K562 (cell line): ENCODE results near the gene CRYBG2. TPM values are rescaled to one million over a fixed set of nuclear protein-coding genes. Genes with fewer than 3 reads are reported as not detected.

Experiments
- ATF7 ChIP-seq: fragments of 450-650 bp; IDR thresholded peaks from 2 replicates; pipeline ENCODE4 v1.7.1; 2014; ENCODE audit warnings: mild to moderate bottlenecking, moderate library complexity
- DEAF1 ChIP-seq: fragments of 450-650 bp; formaldehyde crosslinking; IDR thresholded peaks from 2 replicates; pipeline ENCODE4 v1.4.0; 2020; ENCODE audit warnings: mild to moderate bottlenecking, moderate library complexity
- DNMT1 ChIP-seq: fragments of 450-650 bp; IDR thresholded peaks from 2 replicates; pipeline ENCODE4 v1.6.1; 2016; ENCODE audit warnings: antibody characterized with exemption, mild to moderate bottlenecking
- ETS1 ChIP-seq: conservative IDR thresholded peaks from 2 replicates; pipeline ENCODE4 v1.6.1; 2011; ENCODE audit warnings: low read depth, mild to moderate bottlenecking, low read length; ENCODE audit not compliant: control insufficient read depth
- GTF2E2 ChIP-seq: fragments of 200-800 bp; sonication (Bioruptor generic); IDR thresholded peaks from 2 replicates; pipeline ENCODE4 v1.6.1; 2016; ENCODE audit warnings: missing genetic modification characterization, missing compliant biosample characterization
- KDM2B ChIP-seq: fragments of 250-450 bp; sonication (Bioruptor Pico); IDR thresholded peaks from 2 replicates; pipeline ENCODE4 v1.8.0; 2021; ENCODE audit warnings: mild to moderate bottlenecking, moderate library complexity
- KDM4B ChIP-seq, 2 experiments: fragments of 450-650 bp in 1 of 2; sonication (generic) in 1 of 2; IDR thresholded peaks; 2 replicates each; pipeline ENCODE4 v1.6.1; 2016 to 2017; ENCODE audit warnings: borderline replicate concordance in 2 of 2, antibody characterized with exemption in 1 of 2, low read depth in 1 of 2, mild to moderate bottlenecking in 1 of 2
- MLLT1 ChIP-seq, 2 experiments: fragments of 450-650 bp; IDR thresholded peaks; 2 replicates each; pipeline ENCODE4 v1.6.1; 2016
- NEUROD1 ChIP-seq: fragments of 150-350 bp; IDR thresholded peaks from 2 replicates; pipeline ENCODE4 v1.6.1; 2014; ENCODE audit warnings: borderline replicate concordance, low read length, low read depth; ENCODE audit not compliant: partially characterized antibody
- NFIC ChIP-seq: fragments of 450-650 bp; IDR thresholded peaks from 2 replicates; pipeline ENCODE4 v1.6.1; 2017; ENCODE audit warnings: mild to moderate bottlenecking, inconsistent platforms
- NR2C1 ChIP-seq, 2 experiments: fragments of 450-650 bp; IDR thresholded peaks; 2 replicates each; pipeline ENCODE4 v1.6.1; 2017; ENCODE audit warnings: mild to moderate bottlenecking in 2 of 2, antibody characterized with exemption in 1 of 2, inconsistent platforms in 1 of 2, missing compliant biosample characterization in 1 of 2, missing genetic modification characterization in 1 of 2
- SAFB2 ChIP-seq: fragments of 200-400 bp; formaldehyde crosslinking; IDR thresholded peaks from 2 replicates; pipeline ENCODE4 v1.6.1; 2018; ENCODE audit warnings: borderline replicate concordance, low read length, low read depth, moderate library complexity; ENCODE audit not compliant: severe bottlenecking
- TAF15 ChIP-seq: fragments of 200-400 bp; formaldehyde crosslinking; IDR thresholded peaks from 2 replicates; pipeline ENCODE4 v1.6.1; 2017; ENCODE audit warnings: mild to moderate bottlenecking, low read depth, low read length, moderate library complexity
- TAF9B ChIP-seq: fragments of 450-650 bp; IDR thresholded peaks from 2 replicates; pipeline ENCODE4 v1.6.1; 2018; ENCODE audit warnings: mild to moderate bottlenecking; ENCODE audit not compliant: partially characterized antibody
- ZBTB7A ChIP-seq: IDR thresholded peaks from 2 replicates; pipeline ENCODE4 v1.6.1; 2011; ENCODE audit warnings: low read depth, mild to moderate bottlenecking, low read length, moderate library complexity, borderline replicate concordance; ENCODE audit not compliant: control insufficient read depth
- ZMIZ1 ChIP-seq, 2 experiments: fragments of 150-350 bp in 1 of 2; IDR thresholded peaks; 2 replicates each; pipeline ENCODE4 v1.6.1; 2012 to 2016; ENCODE audit warnings: low read depth in 2 of 2, low read length in 2 of 2, mild to moderate bottlenecking in 1 of 2, moderate library complexity in 1 of 2
- ZNF197 ChIP-seq: fragments of 200-800 bp; sonication (Bioruptor generic); IDR thresholded peaks from 2 replicates; pipeline ENCODE4 v1.6.1; 2016; ENCODE audit warnings: low read depth, missing genetic modification characterization, missing compliant biosample characterization
- ZNF830 ChIP-seq: fragments of 250-450 bp; sonication (Bioruptor Pico); IDR thresholded peaks from 2 replicates; pipeline ENCODE4 v1.5.0; 2021; ENCODE audit warnings: mild to moderate bottlenecking
- polyA plus RNA-seq, 8 experiments: library from polyadenylated mRNA; depleted of rRNA in 4 of 8; stranded (reverse) in 5 of 8; unstranded in 3 of 8; fragments of >200 nt; fragmentation: Nextera tagmentation in 2 of 8; fragmentation: Illumina TruSeq in 1 of 8; extraction: Ambion mirVana in 2 of 8; extraction: Trizol in 1 of 8; gene quantifications; 2 replicates each; pipeline versions ENCODE4 v1.2.1 to v1.2.3, GENCODE V29; 2011 to 2014; ENCODE audit warnings: inconsistent platforms in 1 of 8, missing spikeins in 1 of 8
- total RNA-seq, 7 experiments: library from RNA; depleted of rRNA in 6 of 7; stranded (reverse); fragments of >200 nt in 6 of 7; fragmentation: Illumina TruSeq in 2 of 7; extraction: Trizol in 2 of 7; gene quantifications; 2 replicates each; pipeline versions ENCODE4 v1.2.1 to v1.2.3, GENCODE V29; 2011 to 2021; ENCODE audit warnings: low replicate concordance in 1 of 7

CRYBG2 gene
- total and polyA plus RNA-seq, 9 of the 15 experiments (the other 6 are each of a cell fraction or from before 2014, with no cell fraction given): 0.39 to 8.5 (median 3.7) TPM

GRCh38 chr1:26280333-26281042 lies 73.4 kb downstream of the CRYBG2 start (continued):
- TF ChIP-seq DEAF1 (CRISPR knock-in tag) (no peak), SAFB2 (no peak), ZNF830 (CRISPR knock-in tag) (peak; percentile 49), NFIC (0 out of 2 replicates have a peak, but pooled peaks have one; percentile 31), ZMIZ1 (IDR thresholded peaks at IDR 0.05; ENCODE audit: low read depth in 2 of 2, low read length in 2 of 2) (no peak), ZBTB7A (0 out of 2 replicates have a peak, but pooled peaks have one; percentile 21), DNMT1 (no peak), KDM4B (IDR thresholded peaks at IDR 0.05; ENCODE audit: borderline replicate concordance in 2 of 2, low read depth in 1 of 2) (no peak), NEUROD1 (peak; percentile 11), GTF2E2 (tag) (no peak), TAF9B (no peak), ZNF197 (no peak), TAF15 (no peak), ETS1 (no peak), ATF7 (no peak), MLLT1 (IDR thresholded peaks at IDR 0.05) (peak in 1 of 2 experiments; percentile 68; a peak in 2 of 4 replicates), NR2C1 (IDR thresholded peaks at IDR 0.05) (no peak), NR2C1 (tag; IDR thresholded peaks at IDR 0.05) (0 out of 2 replicates have a peak, but pooled peaks have one; percentile 38), KDM2B (no peak)
